Spinal cord (tissue), 10 donors: Measurements from ENCODE around the gene LPAR2. TPM values are rescaled to one million over a fixed set of nuclear protein-coding genes. Genes with fewer than 3 reads are reported as not detected.

Experiments used
- DNase-seq, 6 donors: peaks; one replicate each; pipeline versions ENCODE4 v3.0.0 to v3.0.0-alpha.2; 2013 to 2015; ENCODE audit warnings: low spot score in 6 of 6, low read depth in 4 of 6
- H3K27ac ChIP-seq: one replicate; pipeline ENCODE4 v1.5.1; 2013; ENCODE audit warnings: low read depth, low read length, control low read depth
- H3K27me3 ChIP-seq: one replicate; pipeline ENCODE4 v1.6.1; 2013; ENCODE audit warnings: low read length; ENCODE audit not compliant: control insufficient read depth, insufficient read depth
- H3K36me3 ChIP-seq: one replicate; pipeline ENCODE4 v1.6.1; 2013; ENCODE audit warnings: low read length; ENCODE audit not compliant: control insufficient read depth, insufficient read depth
- H3K4me1 ChIP-seq: one replicate; pipeline ENCODE4 v1.6.1; 2013; ENCODE audit warnings: low read length; ENCODE audit not compliant: control insufficient read depth, insufficient read depth
- H3K4me3 ChIP-seq: one replicate; pipeline ENCODE4 v1.5.1; 2013; ENCODE audit warnings: low read depth, low read length, control low read depth
- H3K9me3 ChIP-seq: one replicate; pipeline ENCODE4 v1.6.1; 2013; ENCODE audit warnings: low read length; ENCODE audit not compliant: control insufficient read depth, insufficient read depth
- WGBS: methylation state at CpG from one replicate; pipeline ENCODE4 v1.1.5; 2013; ENCODE audit warnings: missing lambda C conversion rate; ENCODE audit not compliant: insufficient coverage; 5-methylcytosine and 5-hydroxymethylcytosine counted together
- polyA plus RNA-seq, 2 donors: library from polyadenylated mRNA; unstranded; fragments of 120-200 nt; gene quantifications; one replicate each; pipeline ENCODE4 v1.2.1, GENCODE V29; 2013; ENCODE audit not compliant: insufficient read length in 2 of 2
- total RNA-seq, 2 donors: library from RNA; depleted of rRNA in 1 of 2; stranded (reverse); fragments of 120-200 nt in 1 of 2; fragments of >200 nt in 1 of 2; gene quantifications; one replicate each; pipeline versions ENCODE4 v1.2.3 to v1.2.4, GENCODE V29; 2013 to 2014
- donor health status: healthy.

The LPAR2 gene
- total and polyA plus RNA-seq, 4 donors, result 5.3 to 80.0 (median 43.5) TPM

GRCh38 chr19:19654441-19654840 lies 26.4 kb upstream of the LPAR2 start:
- Histone ChIP-seq H3K9me3 (no peaks in the 10 kb centered on the region), H3K36me3 (peaks cover 100% of the 10 kb centered on the region), H3K27ac (no peak overlapping the region), H3K4me3 (no peak overlapping the region), H3K4me1 (peaks cover 19% of the 10 kb centered on the region), H3K27me3 (no peaks in the 10 kb centered on the region)
- WGBS, result 94% methylated on average over 13 of the region's 15 CpGs
- no peak for DNase-seq

DNA sequence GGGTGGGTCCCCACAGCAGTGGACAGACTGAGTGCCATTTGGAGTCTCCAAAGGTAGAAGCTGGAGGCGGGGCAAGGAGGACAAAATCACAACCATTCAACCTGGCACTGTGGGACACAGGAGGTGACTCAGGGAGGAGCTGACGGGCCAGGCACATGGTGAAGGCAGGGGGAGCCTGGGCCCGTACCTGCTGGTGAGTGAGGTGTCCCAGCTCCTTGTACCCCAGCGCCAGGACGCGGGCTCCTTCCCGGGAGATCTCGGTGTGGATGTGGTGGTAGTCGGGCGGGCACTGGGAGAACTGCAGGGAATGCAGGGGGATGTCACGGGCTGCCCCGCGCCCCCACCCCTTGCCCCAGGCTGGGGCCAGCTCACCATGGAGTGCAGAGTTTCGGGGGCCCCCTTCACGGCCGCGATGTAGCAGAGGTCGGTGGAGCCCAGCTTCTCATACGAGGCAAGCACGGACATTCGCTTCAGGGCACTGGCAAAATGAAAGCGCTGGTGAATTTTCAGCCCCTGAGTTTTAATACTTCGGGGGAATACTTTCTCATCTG lies 25.7 kb upstream of the LPAR2 start:
- no peak for DNase-seq
- H3K27ac ChIP-seq, result no peak overlapping the region
- no peaks in the 10 kb centered on the region for H3K9me3 ChIP-seq
- no peaks in the 10 kb centered on the region for H3K27me3 ChIP-seq
- WGBS, result 96% methylated on average over 23 of the region's 23 CpGs
- peaks cover 99% of the 10 kb centered on the region for H3K36me3 ChIP-seq
- H3K4me1 ChIP-seq, result peaks cover 19% of the 10 kb centered on the region
- H3K4me3 ChIP-seq, result no peak overlapping the region

- H3K36me3 ChIP-seq, result peaks cover 97% of the 10 kb centered on the region
- H3K4me3 ChIP-seq, result no peak overlapping the region
- no peak for DNase-seq
- H3K4me1 ChIP-seq, result peaks cover 19% of the 10 kb centered on the region
- peak overlapping the region; percentile 33 for H3K27ac ChIP-seq
- WGBS, result 90% methylated on average over 18 of the region's 24 CpGs
- H3K9me3 ChIP-seq, result no peaks in the 10 kb centered on the region
- no peaks in the 10 kb centered on the region for H3K27me3 ChIP-seq
Measured at GRCh38 chr19:19652482-19653295, 24.7 kb upstream of the LPAR2 start.

DNA sequence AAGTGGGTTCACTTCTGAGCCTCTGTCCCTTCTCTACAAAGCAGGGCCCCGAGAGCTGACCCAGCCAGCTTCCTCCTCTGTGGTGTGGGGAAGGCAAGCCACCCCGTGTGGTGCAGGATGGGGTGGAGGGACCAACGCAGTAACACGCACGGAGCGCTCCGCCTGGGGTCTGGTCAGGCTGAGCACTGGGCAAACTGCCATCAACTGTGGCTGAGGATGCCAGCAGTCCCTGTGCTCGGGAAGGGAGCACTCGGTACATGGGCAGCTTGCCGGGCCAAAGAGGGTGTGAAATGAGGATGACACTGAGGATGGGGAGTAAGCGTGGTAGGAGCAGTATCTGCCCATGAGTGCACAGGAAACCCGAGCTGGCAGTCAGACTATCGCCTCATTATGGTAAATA lies 23.1 kb upstream of the LPAR2 start:
- Histone ChIP-seq H3K27ac (no peak overlapping the region), H3K4me3 (no peak overlapping the region), H3K4me1 (peaks cover 19% of the 10 kb centered on the region), H3K27me3 (no peaks in the 10 kb centered on the region), H3K9me3 (no peaks in the 10 kb centered on the region), H3K36me3 (peaks cover 98% of the 10 kb centered on the region)
- DNase-seq, result peak in 2 of 6 donors; percentile 12 to 48
- 50% methylated on average over 12 of the region's 13 CpGs for WGBS

DNA sequence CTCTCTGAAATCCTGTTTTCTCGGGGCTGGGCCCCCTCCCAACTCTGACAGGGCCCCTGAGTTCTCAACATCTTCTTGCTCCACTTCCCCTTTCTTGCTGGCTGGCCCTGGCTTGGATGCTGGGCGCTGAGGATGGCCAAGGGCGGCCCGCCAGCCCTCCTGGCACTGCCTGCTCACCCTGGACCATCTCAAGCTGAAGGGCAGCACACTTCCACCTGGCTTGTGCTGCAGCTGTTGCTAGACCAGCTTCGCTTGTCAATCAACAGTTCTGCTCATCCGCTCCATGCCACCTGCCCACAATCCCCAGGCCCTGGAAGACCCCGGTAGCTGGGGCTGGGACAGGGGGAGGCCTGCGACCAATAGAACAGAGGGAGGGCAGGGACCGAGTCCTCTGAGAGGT lies 22.3 kb upstream of the LPAR2 start:
- DNase-seq, result no peak
- peaks cover 19% of the 10 kb centered on the region for H3K4me1 ChIP-seq
- no peaks in the 10 kb centered on the region for H3K9me3 ChIP-seq
- no peak overlapping the region for H3K4me3 ChIP-seq
- WGBS, result 94% methylated on average over 9 of the region's 9 CpGs
- no peak overlapping the region for H3K27ac ChIP-seq
- H3K27me3 ChIP-seq, result no peaks in the 10 kb centered on the region
- H3K36me3 ChIP-seq, result peaks cover 98% of the 10 kb centered on the region

- H3K4me3 ChIP-seq, result no peak overlapping the region
- H3K27ac ChIP-seq, result no peak overlapping the region
- H3K27me3 ChIP-seq, result no peaks in the 10 kb centered on the region
- H3K36me3 ChIP-seq, result peaks cover 98% of the 10 kb centered on the region
- H3K4me1 ChIP-seq, result peaks cover 19% of the 10 kb centered on the region
- no peak for DNase-seq
- 95% methylated on average over 22 of the region's 22 CpGs for WGBS
- H3K9me3 ChIP-seq, result no peaks in the 10 kb centered on the region
Measured at GRCh38 chr19:19649580-19649995, 21.6 kb upstream of the LPAR2 start.

GRCh38 chr19:19649155-19649554 lies 21.1 kb upstream of the LPAR2 start:
- Histone ChIP-seq H3K9me3 (no peaks in the 10 kb centered on the region), H3K36me3 (peaks cover 98% of the 10 kb centered on the region), H3K27me3 (no peaks in the 10 kb centered on the region), H3K4me1 (peaks cover 19% of the 10 kb centered on the region), H3K4me3 (no peak overlapping the region), H3K27ac (no peak overlapping the region)
- 97% methylated on average over 6 of the region's 6 CpGs for WGBS
- no peak for DNase-seq

- no peak overlapping the region for H3K27ac ChIP-seq
- WGBS, result 92% methylated on average over 29 of the region's 29 CpGs
- H3K9me3 ChIP-seq, result no peaks in the 10 kb centered on the region
- no peak for DNase-seq
- H3K4me1 ChIP-seq, result peaks cover 30% of the 10 kb centered on the region
- H3K27me3 ChIP-seq, result no peaks in the 10 kb centered on the region
- peaks cover 78% of the 10 kb centered on the region for H3K36me3 ChIP-seq
- H3K4me3 ChIP-seq, result no peak overlapping the region
Measured at GRCh38 chr19:19647037-19647835, 19.2 kb upstream of the LPAR2 start.

DNA sequence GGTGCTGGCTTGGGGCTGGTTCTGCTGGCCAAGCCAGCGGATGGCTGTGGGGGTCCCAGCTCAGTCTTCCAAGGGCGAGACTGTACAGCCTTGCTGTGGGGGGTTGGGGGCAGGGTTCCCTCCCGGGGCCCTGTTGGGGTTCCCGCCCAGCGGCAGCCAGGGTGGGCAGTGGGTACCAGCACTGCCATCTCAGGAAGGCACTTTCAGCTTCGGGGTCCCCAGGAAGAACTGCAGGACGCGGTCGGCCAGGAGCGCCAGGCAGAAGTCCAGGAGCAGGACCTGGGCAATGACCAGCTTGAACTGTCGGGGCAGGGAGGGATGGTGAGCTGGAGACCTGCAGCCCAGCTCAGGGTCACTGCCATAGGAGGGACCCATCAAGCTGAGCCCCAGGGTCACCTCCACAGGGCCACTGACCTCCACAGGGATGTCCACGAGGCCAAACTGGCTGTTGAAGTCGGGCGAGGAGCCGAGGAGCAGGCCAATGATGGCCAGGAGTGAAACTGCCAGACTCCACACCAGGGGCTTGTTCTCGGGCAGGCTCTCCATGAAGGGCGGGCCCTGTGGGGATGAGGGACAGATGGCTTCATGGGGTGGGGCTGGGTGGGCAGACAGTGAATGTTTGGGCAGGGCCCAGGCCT lies 17.3 kb upstream of the LPAR2 start:
- H3K36me3 ChIP-seq, result peaks cover 60% of the 10 kb centered on the region
- WGBS, result 91% methylated on average over 17 of the region's 17 CpGs

More for the DNA sequence above, 17.3 kb upstream of the LPAR2 start:
- Histone ChIP-seq H3K27ac (no peak overlapping the region), H3K9me3 (no peaks in the 10 kb centered on the region), H3K4me1 (peaks cover 19% of the 10 kb centered on the region), H3K4me3 (no peak overlapping the region), H3K27me3 (no peaks in the 10 kb centered on the region)
- no peak for DNase-seq
